HG03354 (cell line): Measurements from ENCODE around the gene CADM4.
"Not testable (repeated sequence)": the region's sequence is repeated elsewhere in the genome, so short reads cannot be mapped to it uniquely, and the experiment has no call there.

ENCODE experiments used
- ATAC-seq: cut with Tn5 transposase; IDR thresholded peaks from one replicate; pipeline ENCODE4 v1.9.1; 2021; ENCODE audit warnings: mild to moderate bottlenecking; ENCODE audit not compliant: unreplicated experiment, poor library complexity, severe bottlenecking

Gene CADM4

GRCh38 chr19:43594081-43594697 is 45.5 kb downstream of the CADM4 start:
- no peak for ATAC-seq

GRCh38 chr19:43592800-43593350 is 46.8 kb downstream of the CADM4 start:
- no peak for ATAC-seq

GRCh38 chr19:43591904-43592772 is 47.5 kb downstream of the CADM4 start:
- ATAC-seq = no peak

- no peak for ATAC-seq
Observed at GRCh38 chr19:43589678-43590077, 50.0 kb downstream of the CADM4 start.

- ATAC-seq = no peak
Observed at GRCh38 chr19:43589277-43589676, 50.4 kb downstream of the CADM4 start.

GRCh38 chr19:43587029-43587428 is 52.6 kb downstream of the CADM4 start:
- ATAC-seq = not testable (repeated sequence)

- no peak for ATAC-seq
Observed at GRCh38 chr19:43586346-43586745, 53.3 kb downstream of the CADM4 start.

- ATAC-seq = peak; percentile 62
Observed at GRCh38 chr19:43584484-43584883, 55.2 kb downstream of the CADM4 start.

GRCh38 chr19:43582495-43582894 is 57.2 kb downstream of the CADM4 start:
- ATAC-seq = no peak

- no peak for ATAC-seq
Observed at GRCh38 chr19:43581467-43581866, 58.2 kb downstream of the CADM4 start.

GRCh38 chr19:43578787-43579186 is 60.9 kb downstream of the CADM4 start:
- no peak for ATAC-seq

- ATAC-seq = peak; percentile 6
Observed at GRCh38 chr19:43575955-43576878, 63.4 kb downstream of the CADM4 start.

- peak; percentile 98 for ATAC-seq
Observed at GRCh38 chr19:43575156-43575950, 64.3 kb downstream of the CADM4 start, which contains the start of the genes PINLYP and XRCC1. Gene PINLYP, plus strand, starts transcription at chr19:43575801. Its CDS starts 1,391 bp downstream, at chr19:43577192. Gene XRCC1, minus strand, starts transcription at chr19:43575527. Its CDS starts 69 bp downstream, at chr19:43575458.

GRCh38 chr19:43574424-43575155 is 65.1 kb downstream of the CADM4 start:
- ATAC-seq = no peak
